Mammary epithelial cell (primary cell): ENCODE results near the gene ALG2.

Experiments used
- EZH2 ChIP-seq: IDR thresholded peaks from 2 replicates; pipeline ENCODE4 v1.6.1; 2012; ENCODE audit warnings: low read length, inconsistent platforms, borderline replicate concordance
- TF ChIP-seq, protein P1 (sequence below), 2 donors: IDR thresholded peaks in 1 of 2; conservative IDR thresholded peaks in 1 of 2; 2 replicates each; pipeline ENCODE4 v1.5.1; 2011 to 2012; ENCODE audit warnings: inconsistent platforms in 2 of 2, low read length in 2 of 2, mild to moderate bottlenecking in 2 of 2, control low read depth in 1 of 2, low read depth in 1 of 2; ENCODE audit not compliant: insufficient read depth in 1 of 2; ENCODE audit errors: extremely low read depth in 1 of 2

DNA sequence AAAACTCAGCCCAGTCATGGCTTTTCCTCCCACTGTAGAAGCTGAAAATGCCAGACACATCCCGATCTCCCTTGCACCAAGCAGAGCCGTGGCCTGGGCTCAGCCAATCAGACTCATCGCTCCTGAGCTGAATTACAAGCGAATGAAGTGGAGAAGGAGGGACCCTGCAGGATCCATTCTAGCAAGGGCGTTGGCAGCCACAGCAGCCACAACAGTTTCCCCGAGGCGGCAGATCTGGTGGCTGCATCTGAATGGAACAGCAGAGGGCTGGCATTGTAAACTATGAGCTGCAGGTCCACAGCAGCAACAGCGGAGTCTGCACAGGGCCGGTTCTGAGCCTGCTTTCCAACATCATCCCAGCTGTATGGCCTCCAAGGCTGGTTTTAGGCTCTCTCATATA, 23.8 kb downstream of the ALG2 start:
- no peak for TF ChIP-seq EZH2
- TF ChIP-seq, protein P1, sequence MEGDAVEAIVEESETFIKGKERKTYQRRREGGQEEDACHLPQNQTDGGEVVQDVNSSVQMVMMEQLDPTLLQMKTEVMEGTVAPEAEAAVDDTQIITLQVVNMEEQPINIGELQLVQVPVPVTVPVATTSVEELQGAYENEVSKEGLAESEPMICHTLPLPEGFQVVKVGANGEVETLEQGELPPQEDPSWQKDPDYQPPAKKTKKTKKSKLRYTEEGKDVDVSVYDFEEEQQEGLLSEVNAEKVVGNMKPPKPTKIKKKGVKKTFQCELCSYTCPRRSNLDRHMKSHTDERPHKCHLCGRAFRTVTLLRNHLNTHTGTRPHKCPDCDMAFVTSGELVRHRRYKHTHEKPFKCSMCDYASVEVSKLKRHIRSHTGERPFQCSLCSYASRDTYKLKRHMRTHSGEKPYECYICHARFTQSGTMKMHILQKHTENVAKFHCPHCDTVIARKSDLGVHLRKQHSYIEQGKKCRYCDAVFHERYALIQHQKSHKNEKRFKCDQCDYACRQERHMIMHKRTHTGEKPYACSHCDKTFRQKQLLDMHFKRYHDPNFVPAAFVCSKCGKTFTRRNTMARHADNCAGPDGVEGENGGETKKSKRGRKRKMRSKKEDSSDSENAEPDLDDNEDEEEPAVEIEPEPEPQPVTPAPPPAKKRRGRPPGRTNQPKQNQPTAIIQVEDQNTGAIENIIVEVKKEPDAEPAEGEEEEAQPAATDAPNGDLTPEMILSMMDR (conservative IDR thresholded peaks at IDR 0.05 in 1 of 2, IDR thresholded peaks at IDR 0.05 in 1 of 2; ENCODE audit: extremely low read depth in 1 of 2, insufficient read depth in 1 of 2, low read depth in 1 of 2, low read length in 2 of 2), result no peak
